Adrenal gland (tissue), 5 donors: Measurements from ENCODE around the gene TTF2.

Experiments used
- POLR2A ChIP-seq, 2 donors: fragments of 450-650 bp; IDR thresholded peaks; one replicate each; pipeline ENCODE4 v1.6.1; 2017; ENCODE audit warnings: antibody characterized with exemption in 2 of 2, mild to moderate bottlenecking in 2 of 2, moderate library complexity in 1 of 2
- TF ChIP-seq, protein P1 (sequence below), 6 experiments: fragments of 450-650 bp in 4 of 6; fragments of 200-600 bp in 2 of 6; sonication (generic) in 1 of 6; IDR thresholded peaks; 1 replicate in 5 of 6; 2 replicates in 1 of 6; pipeline versions ENCODE4 v1.5.1 to v1.8.0; 2016 to 2021; ENCODE audit warnings: antibody characterized with exemption in 6 of 6, mild to moderate bottlenecking in 2 of 6, moderate library complexity in 1 of 6
- donor health status: DM: no; HTN: no; CAD: no.

DNA sequence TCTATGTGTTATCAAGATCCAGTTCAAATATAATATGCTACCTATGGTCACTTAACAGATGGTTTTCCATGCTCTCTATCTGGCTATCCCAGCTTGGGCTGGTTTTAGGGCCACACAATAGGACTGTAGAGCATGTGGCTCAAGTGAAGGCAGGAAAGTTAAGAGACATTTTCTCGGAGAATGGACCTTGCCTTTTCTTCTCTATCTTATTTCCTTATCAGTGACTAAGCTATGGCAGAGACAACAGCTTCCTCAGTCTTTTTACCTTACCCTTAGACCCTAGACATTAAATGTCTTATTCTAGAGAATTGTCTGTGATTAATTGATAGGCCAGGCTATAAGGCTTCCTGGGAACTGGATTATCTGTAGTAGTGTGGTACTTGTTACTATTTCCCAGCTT is 30.4 kb upstream of the TTF2 start:
- no peak for TF ChIP-seq POLR2A (IDR thresholded peaks at IDR 0.05)
- TF ChIP-seq, protein P1, sequence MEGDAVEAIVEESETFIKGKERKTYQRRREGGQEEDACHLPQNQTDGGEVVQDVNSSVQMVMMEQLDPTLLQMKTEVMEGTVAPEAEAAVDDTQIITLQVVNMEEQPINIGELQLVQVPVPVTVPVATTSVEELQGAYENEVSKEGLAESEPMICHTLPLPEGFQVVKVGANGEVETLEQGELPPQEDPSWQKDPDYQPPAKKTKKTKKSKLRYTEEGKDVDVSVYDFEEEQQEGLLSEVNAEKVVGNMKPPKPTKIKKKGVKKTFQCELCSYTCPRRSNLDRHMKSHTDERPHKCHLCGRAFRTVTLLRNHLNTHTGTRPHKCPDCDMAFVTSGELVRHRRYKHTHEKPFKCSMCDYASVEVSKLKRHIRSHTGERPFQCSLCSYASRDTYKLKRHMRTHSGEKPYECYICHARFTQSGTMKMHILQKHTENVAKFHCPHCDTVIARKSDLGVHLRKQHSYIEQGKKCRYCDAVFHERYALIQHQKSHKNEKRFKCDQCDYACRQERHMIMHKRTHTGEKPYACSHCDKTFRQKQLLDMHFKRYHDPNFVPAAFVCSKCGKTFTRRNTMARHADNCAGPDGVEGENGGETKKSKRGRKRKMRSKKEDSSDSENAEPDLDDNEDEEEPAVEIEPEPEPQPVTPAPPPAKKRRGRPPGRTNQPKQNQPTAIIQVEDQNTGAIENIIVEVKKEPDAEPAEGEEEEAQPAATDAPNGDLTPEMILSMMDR (IDR thresholded peaks at IDR 0.05), result no peak
